Chondrocyte (in vitro differentiated cells): Measurements from ENCODE around the gene SEMA3C. TPM values are rescaled to one million over a fixed set of nuclear protein-coding genes. Genes with fewer than 3 reads are reported as not detected.

Experiments
- DNase-seq: peaks from one replicate; pipeline ENCODE4 v3.0.0; 2021; ENCODE audit warnings: mixed read lengths, low spot score
- H3K27ac Mint-ChIP-seq: one replicate; pipeline ENCODE4 v1.8.0; 2021; ENCODE audit warnings: mild to moderate bottlenecking, moderate library complexity, mixed read lengths; ENCODE audit not compliant: unreplicated experiment
- H3K27me3 Mint-ChIP-seq: 2 replicates; pipeline ENCODE4 v1.8.0; 2021; ENCODE audit warnings: low read depth, mixed read lengths
- H3K36me3 Mint-ChIP-seq: 2 replicates; pipeline ENCODE4 v1.8.0; 2021; ENCODE audit warnings: low read depth, mixed read lengths
- H3K4me1 Mint-ChIP-seq: 2 replicates; pipeline ENCODE4 v1.8.0; 2021; ENCODE audit warnings: low read depth, mild to moderate bottlenecking, mixed read lengths
- H3K4me3 Mint-ChIP-seq: one replicate; pipeline ENCODE4 v1.8.0; 2021; ENCODE audit warnings: mild to moderate bottlenecking, moderate library complexity, mixed read lengths; ENCODE audit not compliant: unreplicated experiment
- H3K9me3 Mint-ChIP-seq: 2 replicates; pipeline ENCODE4 v1.8.0; 2021; ENCODE audit warnings: low read depth, mixed read lengths
- CTCF ChIP-seq: fragments of 200-600 bp; sonication (generic); IDR thresholded peaks from 2 replicates; pipeline ENCODE4 v1.5.0; 2021; ENCODE audit warnings: antibody characterized with exemption, mild to moderate bottlenecking, moderate library complexity
- total RNA-seq: library from RNA; stranded (reverse); gene quantifications from 3 replicates; pipeline ENCODE4 v1.2.1, GENCODE V29; 2021

SEMA3C gene
- total RNA-seq, 1 donor from 2014 or later = 80.0 TPM

GRCh38 chr7:80736371-80737125, 182.3 kb downstream of the SEMA3C start:
- Mint-ChIP-seq H3K36me3 (no peaks in the 10 kb centered on the region), H3K27ac (no peak overlapping the region), H3K4me3 (no peak overlapping the region), H3K27me3 (no peaks in the 10 kb centered on the region), H3K4me1 (peaks cover 26% of the 10 kb centered on the region), H3K9me3 (peaks cover 6% of the 10 kb centered on the region)
- no peak for DNase-seq
- no peak for TF ChIP-seq CTCF

- no peak overlapping the region for H3K4me3 Mint-ChIP-seq
- no peak for DNase-seq
- peaks cover 6% of the 10 kb centered on the region for H3K9me3 Mint-ChIP-seq
- TF ChIP-seq CTCF = no peak
- H3K27me3 Mint-ChIP-seq = no peaks in the 10 kb centered on the region
- no peak overlapping the region for H3K27ac Mint-ChIP-seq
- peaks cover 13% of the 10 kb centered on the region for H3K4me1 Mint-ChIP-seq
- no peaks in the 10 kb centered on the region for H3K36me3 Mint-ChIP-seq
Measured at GRCh38 chr7:80735330-80735729, 183.5 kb downstream of the SEMA3C start.

- no peak for DNase-seq
- H3K9me3 Mint-ChIP-seq = peaks cover 6% of the 10 kb centered on the region
- no peak overlapping the region for H3K4me3 Mint-ChIP-seq
- peaks cover 15% of the 10 kb centered on the region for H3K4me1 Mint-ChIP-seq
- no peaks in the 10 kb centered on the region for H3K36me3 Mint-ChIP-seq
- H3K27me3 Mint-ChIP-seq = no peaks in the 10 kb centered on the region
- no peak for TF ChIP-seq CTCF
- no peak overlapping the region for H3K27ac Mint-ChIP-seq
Measured at GRCh38 chr7:80734011-80734410, 184.8 kb downstream of the SEMA3C start.

- DNase-seq = no peak
- H3K36me3 Mint-ChIP-seq = no peaks in the 10 kb centered on the region
- TF ChIP-seq CTCF = no peak
- H3K4me3 Mint-ChIP-seq = no peak overlapping the region
- H3K27me3 Mint-ChIP-seq = no peaks in the 10 kb centered on the region
- peaks cover 6% of the 10 kb centered on the region for H3K9me3 Mint-ChIP-seq
- H3K27ac Mint-ChIP-seq = no peak overlapping the region
- H3K4me1 Mint-ChIP-seq = peaks cover 15% of the 10 kb centered on the region
Measured at GRCh38 chr7:80733333-80733915, 185.4 kb downstream of the SEMA3C start.

- no peak for DNase-seq
- peaks cover 15% of the 10 kb centered on the region for H3K4me1 Mint-ChIP-seq
- no peaks in the 10 kb centered on the region for H3K27me3 Mint-ChIP-seq
- TF ChIP-seq CTCF = peak; percentile 54
- H3K36me3 Mint-ChIP-seq = no peaks in the 10 kb centered on the region
- H3K9me3 Mint-ChIP-seq = peaks cover 6% of the 10 kb centered on the region
- no peak overlapping the region for H3K4me3 Mint-ChIP-seq
- H3K27ac Mint-ChIP-seq = no peak overlapping the region
Measured at GRCh38 chr7:80732630-80733029, 186.2 kb downstream of the SEMA3C start.
